PFSK-1 (cell line): ENCODE data around the gene PFKP.

Source experiments
- FOXP2 ChIP-seq: optimal IDR thresholded peaks from 2 replicates; pipeline ENCODE3; 2011; ENCODE audit warnings: borderline replicate concordance, control low read depth, inconsistent platforms; ENCODE audit not compliant: insufficient read depth; ENCODE audit errors: extremely low read length, extremely low read depth
- POLR2AphosphoS5 ChIP-seq: IDR thresholded peaks from 2 replicates; pipeline ENCODE4 v1.6.1; 2012; ENCODE audit warnings: low read depth, mild to moderate bottlenecking, control low read depth, low read length, moderate library complexity
- REST ChIP-seq, 2 experiments: IDR thresholded peaks; 2 replicates each; pipeline versions ENCODE4 v1.6.1 to v1.8.0; 2011 to 2012; ENCODE audit warnings: low read depth in 2 of 2, low read length in 2 of 2, control low read depth in 1 of 2, inconsistent platforms in 1 of 2, mild to moderate bottlenecking in 1 of 2, moderate library complexity in 1 of 2; ENCODE audit not compliant: insufficient read depth in 1 of 2
- SIN3A ChIP-seq: IDR thresholded peaks from 2 replicates; pipeline ENCODE4 v1.6.1; 2012; ENCODE audit warnings: mild to moderate bottlenecking, low read length, moderate library complexity, borderline replicate concordance; ENCODE audit not compliant: insufficient read depth
- TAF1 ChIP-seq: IDR thresholded peaks from 2 replicates; pipeline ENCODE4 v1.6.1; 2012; ENCODE audit warnings: low read length, control low read depth, borderline replicate concordance; ENCODE audit not compliant: insufficient read depth

PFKP gene

GRCh38 chr10:3031490-3031889, 35.9 kb upstream of the PFKP start:
- TF ChIP-seq FOXP2: no peak
- TF ChIP-seq TAF1: no peak
- TF ChIP-seq REST (IDR thresholded peaks at IDR 0.05; ENCODE audit: insufficient read depth in 1 of 2, low read depth in 2 of 2, low read length in 2 of 2): no peak
- no peak for TF ChIP-seq SIN3A
- TF ChIP-seq POLR2AphosphoS5: no peak

GRCh38 chr10:3033925-3034324, 33.4 kb upstream of the PFKP start:
- TF ChIP-seq POLR2AphosphoS5 (no peak), SIN3A (no peak), FOXP2 (no peak), REST (IDR thresholded peaks at IDR 0.05; ENCODE audit: insufficient read depth in 1 of 2, low read depth in 2 of 2, low read length in 2 of 2) (no peak), TAF1 (no peak)

DNA sequence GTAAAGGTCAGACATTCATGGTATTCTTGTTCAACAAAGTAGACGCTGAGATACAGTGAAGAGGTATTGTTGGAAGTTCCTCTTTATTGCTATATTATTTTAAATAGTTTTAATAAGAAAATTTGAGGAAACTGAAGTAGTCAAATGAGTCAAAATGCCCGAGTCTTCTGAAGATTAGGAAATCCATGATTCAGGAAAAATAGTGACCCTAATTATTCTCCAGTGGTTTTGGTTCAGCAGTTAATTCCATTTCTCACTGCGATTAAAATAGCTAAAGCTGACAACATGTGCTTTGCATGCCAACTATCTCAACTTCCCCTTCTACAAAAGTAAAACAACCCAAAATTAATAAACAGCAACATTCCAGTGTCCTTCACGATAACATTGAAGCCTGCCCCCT, 32.7 kb upstream of the PFKP start:
- no peak for TF ChIP-seq POLR2AphosphoS5
- no peak for TF ChIP-seq FOXP2
- no peak for TF ChIP-seq SIN3A
- TF ChIP-seq TAF1: no peak
- no peak for TF ChIP-seq REST (IDR thresholded peaks at IDR 0.05; ENCODE audit: insufficient read depth in 1 of 2, low read depth in 2 of 2, low read length in 2 of 2)

GRCh38 chr10:3036155-3037021, 31.0 kb upstream of the PFKP start:
- TF ChIP-seq REST (IDR thresholded peaks at IDR 0.05; ENCODE audit: insufficient read depth in 1 of 2, low read depth in 2 of 2, low read length in 2 of 2) (no peak), TAF1 (no peak), SIN3A (no peak), POLR2AphosphoS5 (no peak), FOXP2 (no peak)

- TF ChIP-seq REST (IDR thresholded peaks at IDR 0.05; ENCODE audit: insufficient read depth in 1 of 2, low read depth in 2 of 2, low read length in 2 of 2): no peak
- no peak for TF ChIP-seq FOXP2
- no peak for TF ChIP-seq TAF1
- TF ChIP-seq POLR2AphosphoS5: no peak
- TF ChIP-seq SIN3A: no peak
Observed at GRCh38 chr10:3037182-3037581, 30.2 kb upstream of the PFKP start.
